ENCODE results near the gene NRK. TPM values are rescaled to one million over a fixed set of nuclear protein-coding genes. Genes with fewer than 3 reads are reported as not detected.
"Not testable (repeated sequence)": the region's sequence is repeated elsewhere in the genome, so short reads cannot be mapped to it uniquely, and the experiment has no call there.

The NRK gene, protein sequence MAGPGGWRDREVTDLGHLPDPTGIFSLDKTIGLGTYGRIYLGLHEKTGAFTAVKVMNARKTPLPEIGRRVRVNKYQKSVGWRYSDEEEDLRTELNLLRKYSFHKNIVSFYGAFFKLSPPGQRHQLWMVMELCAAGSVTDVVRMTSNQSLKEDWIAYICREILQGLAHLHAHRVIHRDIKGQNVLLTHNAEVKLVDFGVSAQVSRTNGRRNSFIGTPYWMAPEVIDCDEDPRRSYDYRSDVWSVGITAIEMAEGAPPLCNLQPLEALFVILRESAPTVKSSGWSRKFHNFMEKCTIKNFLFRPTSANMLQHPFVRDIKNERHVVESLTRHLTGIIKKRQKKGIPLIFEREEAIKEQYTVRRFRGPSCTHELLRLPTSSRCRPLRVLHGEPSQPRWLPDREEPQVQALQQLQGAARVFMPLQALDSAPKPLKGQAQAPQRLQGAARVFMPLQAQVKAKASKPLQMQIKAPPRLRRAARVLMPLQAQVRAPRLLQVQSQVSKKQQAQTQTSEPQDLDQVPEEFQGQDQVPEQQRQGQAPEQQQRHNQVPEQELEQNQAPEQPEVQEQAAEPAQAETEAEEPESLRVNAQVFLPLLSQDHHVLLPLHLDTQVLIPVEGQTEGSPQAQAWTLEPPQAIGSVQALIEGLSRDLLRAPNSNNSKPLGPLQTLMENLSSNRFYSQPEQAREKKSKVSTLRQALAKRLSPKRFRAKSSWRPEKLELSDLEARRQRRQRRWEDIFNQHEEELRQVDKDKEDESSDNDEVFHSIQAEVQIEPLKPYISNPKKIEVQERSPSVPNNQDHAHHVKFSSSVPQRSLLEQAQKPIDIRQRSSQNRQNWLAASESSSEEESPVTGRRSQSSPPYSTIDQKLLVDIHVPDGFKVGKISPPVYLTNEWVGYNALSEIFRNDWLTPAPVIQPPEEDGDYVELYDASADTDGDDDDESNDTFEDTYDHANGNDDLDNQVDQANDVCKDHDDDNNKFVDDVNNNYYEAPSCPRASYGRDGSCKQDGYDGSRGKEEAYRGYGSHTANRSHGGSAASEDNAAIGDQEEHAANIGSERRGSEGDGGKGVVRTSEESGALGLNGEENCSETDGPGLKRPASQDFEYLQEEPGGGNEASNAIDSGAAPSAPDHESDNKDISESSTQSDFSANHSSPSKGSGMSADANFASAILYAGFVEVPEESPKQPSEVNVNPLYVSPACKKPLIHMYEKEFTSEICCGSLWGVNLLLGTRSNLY (N-terminal part only)
- not detected in 2 replicates for total RNA-seq

DNA sequence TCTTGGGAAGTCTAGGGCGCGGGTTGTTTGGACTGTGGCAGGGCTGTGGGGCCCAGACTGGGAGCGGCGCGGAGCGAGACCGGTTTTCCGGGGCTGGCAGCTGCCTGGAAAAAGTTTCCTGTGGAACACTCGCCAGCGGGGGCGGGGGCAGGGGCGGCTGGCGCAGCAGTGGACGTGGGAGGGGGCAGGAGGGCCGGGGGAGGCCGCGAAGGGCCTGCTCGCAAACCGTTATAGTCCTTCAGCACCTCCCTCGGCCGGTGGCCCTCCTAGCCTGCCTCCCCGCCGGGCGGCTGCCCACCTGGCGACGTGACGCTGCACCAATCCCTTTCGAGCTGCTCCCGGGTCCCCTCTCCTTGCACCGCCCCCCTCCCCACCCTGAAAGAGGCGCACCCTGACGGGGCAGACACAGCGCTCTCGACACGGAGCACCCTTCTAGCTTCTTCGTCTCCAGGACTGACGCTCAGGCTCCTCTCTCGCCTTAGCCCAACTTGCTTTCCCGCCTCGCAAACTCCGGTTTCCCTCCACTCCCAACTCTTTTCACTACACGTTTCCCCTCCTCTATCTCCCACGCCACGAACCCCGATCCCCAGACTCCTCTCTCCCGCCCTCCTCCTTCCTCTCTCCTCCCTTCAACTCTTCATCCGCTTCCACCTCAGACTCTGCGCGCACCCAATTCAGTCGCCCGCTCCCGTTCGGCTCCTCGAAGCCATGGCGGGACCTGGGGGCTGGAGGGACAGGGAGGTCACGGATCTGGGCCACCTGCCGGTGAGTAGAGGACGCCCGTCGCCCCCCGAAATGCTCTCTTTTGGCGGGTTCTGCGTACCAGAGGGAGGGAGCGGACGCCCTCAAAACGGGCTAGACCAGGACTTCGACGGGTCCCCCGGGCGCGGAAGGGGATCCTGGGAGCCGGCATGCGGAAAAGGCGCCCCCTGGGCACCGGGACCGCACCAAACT is at the start of gene NRK:
TSS of gene NRK (plus strand) at position 402 of the 954 bp plus-strand sequence. CDS start at position 709, 307 bp downstream.
- intact Hi-C loops (cut with micrococcal nuclease): no loop called here

GRCh38 chrX:105773801-105774200 is 48.5 kb upstream of the NRK start:
- intact Hi-C loops (cut with micrococcal nuclease): no loop called here

- intact Hi-C loops (cut with micrococcal nuclease): no loop called here
Measured at GRCh38 chrX:105775679-105776078, 46.7 kb upstream of the NRK start.

GRCh38 chrX:105781804-105782203 is 40.5 kb upstream of the NRK start:
- intact Hi-C loops (cut with micrococcal nuclease): no loop called here

DNA sequence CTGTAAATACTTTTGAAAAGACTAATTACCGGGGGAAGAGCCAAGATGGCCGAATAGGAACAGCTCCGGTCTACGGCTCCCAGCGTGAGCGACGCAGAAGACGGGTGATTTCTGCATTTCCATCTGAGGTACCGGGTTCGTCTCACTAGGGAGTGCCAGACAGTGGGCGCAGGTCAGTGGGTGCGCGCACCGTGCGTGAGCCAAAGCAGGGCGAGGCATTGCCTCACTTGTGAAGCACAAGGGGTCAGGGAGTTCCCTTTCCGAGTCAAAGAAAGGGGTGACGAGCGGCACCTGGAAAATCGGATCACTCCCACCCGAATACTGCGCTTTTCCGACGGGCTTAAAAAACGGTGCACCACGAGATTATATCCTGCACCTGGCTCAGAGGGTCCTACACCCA is 25.5 kb upstream of the NRK start:
- intact Hi-C loops (cut with micrococcal nuclease): not testable (repeated sequence)

- intact Hi-C loops (cut with micrococcal nuclease): no loop called here
Measured at GRCh38 chrX:105803891-105804290, 18.4 kb upstream of the NRK start.

- intact Hi-C loops (cut with micrococcal nuclease): not testable (repeated sequence)
Measured at GRCh38 chrX:105805655-105806054, 16.7 kb upstream of the NRK start.

DNA sequence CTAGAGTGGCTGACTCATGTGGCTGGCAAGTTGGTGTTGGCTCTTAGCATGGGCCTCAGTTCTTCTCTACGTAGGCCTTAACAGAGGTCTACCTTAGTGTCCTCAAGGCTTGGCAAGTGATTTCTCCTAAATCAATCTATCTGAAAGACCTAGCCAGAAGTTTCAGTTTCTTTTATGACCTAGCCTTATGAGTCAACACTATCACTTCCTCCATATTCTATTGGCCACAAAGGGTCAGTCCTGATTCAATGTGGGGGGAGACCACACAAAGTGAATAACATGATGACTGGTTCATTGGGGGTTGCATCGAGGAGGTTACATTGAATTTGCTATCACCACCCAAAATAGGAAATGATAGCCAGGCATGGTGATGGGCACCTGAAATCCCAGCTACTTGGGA is 5.8 kb upstream of the NRK start:
- intact Hi-C loops (cut with micrococcal nuclease): no loop called here

GRCh38 chrX:105820247-105820646 is 2.1 kb upstream of the NRK start:
- intact Hi-C loops (cut with micrococcal nuclease): no loop called here

DNA sequence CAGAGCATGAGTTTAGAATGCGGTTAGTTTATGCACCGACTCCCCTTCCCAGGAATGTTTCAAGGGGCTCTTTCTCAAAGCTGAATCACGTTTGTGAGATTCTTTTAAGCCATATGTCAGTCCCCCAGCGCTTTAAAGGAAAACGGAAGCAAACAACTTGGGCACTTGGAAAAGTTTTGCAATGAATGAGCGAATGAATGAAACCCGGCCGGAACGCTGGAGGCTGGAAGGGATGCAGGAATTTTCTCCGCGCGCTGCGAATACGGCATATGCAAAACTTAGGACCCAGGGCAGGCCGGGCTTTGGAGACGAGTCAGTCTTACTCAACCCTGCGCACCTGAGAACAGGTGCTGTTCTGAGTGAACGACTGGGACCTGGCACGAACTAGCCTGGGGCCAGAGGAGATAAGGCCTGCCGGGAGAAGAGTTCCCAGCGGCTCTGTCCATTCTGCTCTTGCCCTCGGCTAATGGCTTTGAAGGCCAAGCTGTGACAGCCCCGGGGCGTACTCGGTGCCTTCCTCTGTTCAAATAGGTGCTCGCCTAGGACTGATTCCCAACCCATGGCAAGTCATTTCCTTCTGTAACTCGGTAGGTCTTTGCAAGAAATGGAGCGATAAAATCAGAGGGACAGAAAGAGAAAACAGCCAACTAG is 743 bp upstream of the NRK start:
- intact Hi-C loops (cut with micrococcal nuclease): no loop called here

DNA sequence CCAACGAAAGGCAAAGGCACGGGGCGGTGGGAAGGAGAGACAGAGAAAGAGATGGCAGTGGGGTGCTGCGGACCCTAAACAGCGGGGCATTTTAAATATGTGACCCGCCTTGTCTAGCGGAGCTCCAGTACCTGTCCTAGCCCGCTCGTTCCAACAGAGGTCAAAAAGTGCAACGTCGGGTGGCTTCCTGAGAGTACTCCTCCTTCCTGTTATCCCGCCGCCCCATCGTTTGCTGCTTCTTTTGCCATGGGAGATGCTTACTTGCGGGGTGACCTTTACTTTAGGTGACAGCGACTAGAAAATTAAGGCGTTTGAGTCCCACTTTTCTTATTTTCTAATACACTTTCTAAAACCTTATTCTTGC is 735 bp downstream of the NRK start:
- intact Hi-C loops (cut with micrococcal nuclease): no loop called here

- intact Hi-C loops (cut with micrococcal nuclease): no loop called here
Measured at GRCh38 chrX:105829011-105829410, 6.7 kb downstream of the NRK start.

DNA sequence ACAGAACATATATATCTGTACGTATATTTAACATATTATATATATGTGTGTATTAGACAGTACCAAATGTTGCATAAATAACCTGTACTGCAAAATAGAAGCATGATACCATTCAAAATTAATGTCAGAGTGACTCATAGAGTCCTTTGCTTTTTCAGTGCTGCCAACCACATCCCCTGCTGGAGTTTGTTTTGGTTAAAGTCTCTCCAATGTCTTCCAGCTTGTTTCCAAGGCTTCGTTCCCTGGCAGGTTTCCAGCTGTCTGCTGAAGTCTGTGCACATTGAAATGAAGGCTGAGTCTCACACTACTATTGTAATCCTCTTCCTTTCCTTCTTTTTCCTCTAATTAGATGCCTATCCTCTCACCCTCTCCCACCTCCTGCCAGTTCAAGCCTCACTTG is 14.9 kb downstream of the NRK start:
- intact Hi-C loops (cut with micrococcal nuclease): no loop called here

- intact Hi-C loops (cut with micrococcal nuclease): no loop called here
Measured at GRCh38 chrX:105845631-105846030, 23.3 kb downstream of the NRK start.

GRCh38 chrX:105850100-105850499 is 27.8 kb downstream of the NRK start:
- intact Hi-C loops (cut with micrococcal nuclease): not testable (repeated sequence)

DNA sequence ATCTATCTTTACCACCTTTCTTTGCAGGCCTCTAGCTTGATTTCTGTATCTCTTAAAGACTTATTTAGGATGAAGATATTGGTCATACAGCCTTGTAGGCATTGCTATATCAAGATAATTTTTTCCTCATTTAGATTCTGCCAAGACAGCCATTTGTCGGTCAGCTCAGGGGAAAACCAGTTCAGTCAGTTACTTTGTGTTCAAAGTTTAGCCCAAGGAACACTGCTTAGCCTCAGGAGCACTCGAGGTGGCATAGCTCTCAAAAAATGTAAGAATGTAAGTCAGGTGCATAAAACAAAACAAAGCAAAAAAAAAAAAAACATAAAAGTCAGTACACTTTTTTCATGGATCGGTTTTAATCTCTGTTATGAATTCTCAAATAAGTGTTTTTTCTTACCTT is 43.4 kb downstream of the NRK start:
- intact Hi-C loops (cut with micrococcal nuclease): no loop called here

- intact Hi-C loops (cut with micrococcal nuclease): no loop called here
Measured at GRCh38 chrX:105869701-105870100, 47.4 kb downstream of the NRK start.

DNA sequence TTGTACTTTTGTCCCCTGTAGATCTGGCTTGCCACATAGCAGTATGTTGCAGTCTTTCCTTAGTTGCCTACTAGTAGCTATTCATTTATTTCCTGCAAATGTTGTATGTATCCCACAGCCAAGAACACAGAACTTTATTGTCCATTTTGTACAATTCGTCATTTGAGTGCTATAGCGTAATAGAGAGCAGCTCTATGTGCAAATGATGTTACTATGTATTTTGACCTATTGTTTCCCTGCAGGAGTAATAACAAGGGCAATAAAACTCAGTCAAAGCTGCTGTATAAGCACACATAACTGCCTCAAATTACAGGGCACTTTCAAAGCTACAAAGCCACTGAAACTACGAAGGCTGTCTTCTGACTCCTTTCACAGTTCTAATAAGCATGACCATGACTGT is 48.1 kb downstream of the NRK start:
- intact Hi-C loops (cut with micrococcal nuclease): no loop called here

GRCh38 chrX:105872941-105873340 is 50.6 kb downstream of the NRK start:
- intact Hi-C loops (cut with micrococcal nuclease): no loop called here

- intact Hi-C loops (cut with micrococcal nuclease): no loop called here
Measured at GRCh38 chrX:105874790-105875189, 52.5 kb downstream of the NRK start.

All from T-helper 1 cell treated with Interleukin-12 subunit alpha and Interleukin-12 subunit beta and Interleukin-4 antibody, amounts not matched to agents 30 ng/mL and 1 ng/mL, for 36 hours (primary cell).